HepG2 (cell line): ENCODE measurements around the gene CKM. TPM values are rescaled to one million over a fixed set of nuclear protein-coding genes. Genes with fewer than 3 reads are reported as not detected.
A peak's percentile ranks its signal among the peaks of the same experiment; 100 is the strongest.

Experiments
- GATAD2A ChIP-seq: IDR thresholded peaks from 2 replicates; pipeline ENCODE4 v1.6.1; 2016
- HES4 ChIP-seq: sonication (generic); formaldehyde crosslinking; IDR thresholded peaks from 2 replicates; pipeline ENCODE4 v1.9.0; 2021; ENCODE audit warnings: mild to moderate bottlenecking, missing genetic modification reagents, borderline replicate concordance
- HMGXB4 ChIP-seq, 2 experiments: sonication (generic) in 1 of 2; formaldehyde crosslinking in 1 of 2; IDR thresholded peaks; 2 replicates each; pipeline versions ENCODE4 v1.4.0 to v1.6.1; 2018 to 2020; ENCODE audit warnings: missing genetic modification reagents in 2 of 2, borderline replicate concordance in 1 of 2, low read depth in 1 of 2, mild to moderate bottlenecking in 1 of 2, missing biosample characterization in 1 of 2
- HNRNPLL ChIP-seq: fragments of 200-400 bp; formaldehyde crosslinking; IDR thresholded peaks from 2 replicates; pipeline ENCODE4 v1.6.1; 2017; ENCODE audit warnings: mild to moderate bottlenecking, low read depth, low read length; ENCODE audit not compliant: poor library complexity, severe bottlenecking
- JDP2 ChIP-seq: sonication (generic); formaldehyde crosslinking; IDR thresholded peaks from 2 replicates; pipeline ENCODE4 v1.8.1; 2022; ENCODE audit warnings: missing genetic modification reagents, borderline replicate concordance
- JUND ChIP-seq: sonication (generic); formaldehyde crosslinking; IDR thresholded peaks from 2 replicates; pipeline ENCODE4 v1.8.0; 2022; ENCODE audit warnings: mild to moderate bottlenecking, missing genetic modification reagents
- SP4 ChIP-seq: sonication (generic); formaldehyde crosslinking; IDR thresholded peaks from 2 replicates; pipeline ENCODE4 v1.8.1; 2023; ENCODE audit warnings: mild to moderate bottlenecking, missing genetic modification reagents
- ZEB1 ChIP-seq: IDR thresholded peaks from 2 replicates; pipeline ENCODE4 v1.6.1; 2012; ENCODE audit warnings: mild to moderate bottlenecking, low read depth, inconsistent platforms; ENCODE audit not compliant: insufficient replicate concordance
- ZNF383 ChIP-seq: sonication (generic); formaldehyde crosslinking; IDR thresholded peaks from 2 replicates; pipeline ENCODE4 v1.4.0; 2020; ENCODE audit warnings: missing genetic modification reagents, mild to moderate bottlenecking, borderline replicate concordance
- ZNF430 ChIP-seq: sonication (generic); formaldehyde crosslinking; IDR thresholded peaks from 2 replicates; pipeline ENCODE4 v1.9.0; 2021; ENCODE audit warnings: mild to moderate bottlenecking, missing genetic modification reagents
- polyA plus RNA-seq, 8 experiments: library from polyadenylated mRNA; depleted of rRNA in 3 of 8; stranded (reverse) in 7 of 8; unstranded in 1 of 8; fragments of >200 nt; fragmentation: Illumina TruSeq in 4 of 8; extraction: Trizol in 4 of 8; gene quantifications; 2 replicates each; pipeline versions ENCODE4 v1.2.1 to v1.2.3, GENCODE V29; 2011 to 2016; ENCODE audit warnings: low read depth in 4 of 8, missing spikeins in 1 of 8, mixed read lengths in 1 of 8; ENCODE audit not compliant: insufficient read depth in 1 of 8
- total RNA-seq, 5 experiments: library from RNA; depleted of rRNA; stranded (reverse); fragments of >200 nt; fragmentation: Illumina TruSeq; extraction: Trizol; gene quantifications; 2 replicates each; pipeline ENCODE4 v1.2.3, GENCODE V29; 2016; ENCODE audit warnings: low read depth in 1 of 5
- TF ChIP-seq, protein P1 (sequence below): sonication (generic); formaldehyde crosslinking; IDR thresholded peaks from 2 replicates; pipeline ENCODE4 v1.5.1; 2020; ENCODE audit warnings: mild to moderate bottlenecking, missing genetic modification reagents, moderate library complexity

CKM gene
- total and polyA plus RNA-seq, 2 of the 13 experiments (the other 11 are each of a cell fraction or from before 2014, with no cell fraction given), result 0.54 to 0.80 TPM

- no peak for TF ChIP-seq HES4
- TF ChIP-seq JDP2, result no peak
- TF ChIP-seq ZNF383 (CRISPR knock-in tag), result no peak
- TF ChIP-seq SP4 (CRISPR knock-in tag), result peak; percentile 61; the same call in 1 of the 2 replicates
- peak; percentile 29 for TF ChIP-seq ZEB1
- no peak for TF ChIP-seq GATAD2A (CRISPR knock-in tag)
- TF ChIP-seq JUND (CRISPR knock-in tag), result no peak
- peak; percentile 22 for TF ChIP-seq HNRNPLL
- no peak for TF ChIP-seq ZNF430
- TF ChIP-seq, protein P1, sequence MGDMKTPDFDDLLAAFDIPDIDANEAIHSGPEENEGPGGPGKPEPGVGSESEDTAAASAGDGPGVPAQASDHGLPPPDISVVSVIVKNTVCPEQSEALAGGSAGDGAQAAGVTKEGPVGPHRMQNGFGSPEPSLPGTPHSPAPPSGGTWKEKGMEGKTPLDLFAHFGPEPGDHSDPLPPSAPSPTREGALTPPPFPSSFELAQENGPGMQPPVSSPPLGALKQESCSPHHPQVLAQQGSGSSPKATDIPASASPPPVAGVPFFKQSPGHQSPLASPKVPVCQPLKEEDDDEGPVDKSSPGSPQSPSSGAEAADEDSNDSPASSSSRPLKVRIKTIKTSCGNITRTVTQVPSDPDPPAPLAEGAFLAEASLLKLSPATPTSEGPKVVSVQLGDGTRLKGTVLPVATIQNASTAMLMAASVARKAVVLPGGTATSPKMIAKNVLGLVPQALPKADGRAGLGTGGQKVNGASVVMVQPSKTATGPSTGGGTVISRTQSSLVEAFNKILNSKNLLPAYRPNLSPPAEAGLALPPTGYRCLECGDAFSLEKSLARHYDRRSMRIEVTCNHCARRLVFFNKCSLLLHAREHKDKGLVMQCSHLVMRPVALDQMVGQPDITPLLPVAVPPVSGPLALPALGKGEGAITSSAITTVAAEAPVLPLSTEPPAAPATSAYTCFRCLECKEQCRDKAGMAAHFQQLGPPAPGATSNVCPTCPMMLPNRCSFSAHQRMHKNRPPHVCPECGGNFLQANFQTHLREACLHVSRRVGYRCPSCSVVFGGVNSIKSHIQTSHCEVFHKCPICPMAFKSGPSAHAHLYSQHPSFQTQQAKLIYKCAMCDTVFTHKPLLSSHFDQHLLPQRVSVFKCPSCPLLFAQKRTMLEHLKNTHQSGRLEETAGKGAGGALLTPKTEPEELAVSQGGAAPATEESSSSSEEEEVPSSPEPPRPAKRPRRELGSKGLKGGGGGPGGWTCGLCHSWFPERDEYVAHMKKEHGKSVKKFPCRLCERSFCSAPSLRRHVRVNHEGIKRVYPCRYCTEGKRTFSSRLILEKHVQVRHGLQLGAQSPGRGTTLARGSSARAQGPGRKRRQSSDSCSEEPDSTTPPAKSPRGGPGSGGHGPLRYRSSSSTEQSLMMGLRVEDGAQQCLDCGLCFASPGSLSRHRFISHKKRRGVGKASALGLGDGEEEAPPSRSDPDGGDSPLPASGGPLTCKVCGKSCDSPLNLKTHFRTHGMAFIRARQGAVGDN (CRISPR knock-in tag), result peak; percentile 30; the same call in 1 of the 2 replicates
- TF ChIP-seq HMGXB4 (CRISPR knock-in tag; IDR thresholded peaks at IDR 0.05; ENCODE audit: borderline replicate concordance in 1 of 2, low read depth in 1 of 2), result no peak
These were observed 17.7 kb upstream of the CKM start, which contains the start of gene KLC3 (continued) for GRCh38 chr19:45340232-45340898.
